K562 (cell line): ENCODE measurements around the gene BTNL8. TPM values are rescaled to one million over a fixed set of nuclear protein-coding genes. Genes with fewer than 3 reads are reported as not detected.

Experiments
- ATAC-seq: fragments of 200-7000 bp; cut with Tn5 transposase; 3 replicates; pipeline ENCODE4 v1.9.1; 2020; ENCODE audit warnings: moderate library complexity
- BruUV-seq: library from RNA; stranded (reverse); fragments of 400-500 nt; replicated peaks from 2 replicates; lab custom pipeline; 2021; lab: Mats Ljungman, UMichigan
- CTCF ChIA-PET: fragments of 300-600 bp; formaldehyde crosslinking; extraction: SDS; loops from one replicate; lab custom pipeline; 2021; ENCODE audit warnings: low intra/inter-chr PET ratio; lab: Yijun Ruan, JAX
- POLR2A ChIA-PET: fragments of 300-600, 350-650 bp; sonication (Branson Sonifier 250); formaldehyde crosslinking; extraction: SDS; loops from one replicate; lab custom pipeline; 2021; ENCODE audit warnings: antibody characterized with exemption, inconsistent platforms; lab: Yijun Ruan, JAX
- DNase-seq, 4 experiments: peaks; one replicate each; pipeline versions ENCODE4 v3.0.0 to v3.0.0-alpha.2; 2011 to 2018; ENCODE audit warnings: low spot score in 3 of 4, mixed read lengths in 3 of 4; ENCODE audit errors: extremely low read depth in 1 of 4
- FAIRE-seq: peaks from 2 replicates; lab custom pipeline; 2011; peaks lifted over from hg19 to GRCh38; lab: Jason Lieb, UNC
- H2AFZ ChIP-seq: 2 replicates; pipeline ENCODE4 v1.6.0; 2011; ENCODE audit warnings: low read depth, low read length, control low read depth, inconsistent platforms
- H3K27ac ChIP-seq: fragments of 200-600 bp; 3 replicates; pipeline ENCODE4 v1.8.0; 2011; ENCODE audit warnings: low read depth, mild to moderate bottlenecking, control low read depth, inconsistent platforms, low read length, moderate library complexity, mixed read lengths; ENCODE audit errors: extremely low read depth
- H3K27me3 ChIP-seq, 2 experiments: fragments of 300-600 bp in 1 of 2; 2 replicates in 1 of 2; 3 replicates in 1 of 2; pipeline versions ENCODE4 v1.6.0 to v1.8.0; 2011; ENCODE audit warnings: inconsistent platforms in 2 of 2, low read length in 2 of 2, mild to moderate bottlenecking in 1 of 2, mixed read lengths in 1 of 2, moderate library complexity in 1 of 2; ENCODE audit not compliant: control insufficient read depth in 2 of 2, insufficient read depth in 2 of 2
- H3K36me3 ChIP-seq: fragments of 300-600 bp; 3 replicates; pipeline ENCODE4 v1.8.0; 2011; ENCODE audit warnings: mild to moderate bottlenecking, low read length, inconsistent platforms; ENCODE audit not compliant: control insufficient read depth, insufficient read depth
- H3K4me1 ChIP-seq, 2 experiments: fragments of 200-600 bp in 1 of 2; replicated peaks in 1 of 2; 2 replicates in 1 of 2; 3 replicates in 1 of 2; pipeline versions ENCODE4 v1.5.1 to v1.8.0; 2011; ENCODE audit warnings: inconsistent platforms in 2 of 2, low read length in 2 of 2, mild to moderate bottlenecking in 1 of 2, mixed read lengths in 1 of 2, moderate library complexity in 1 of 2; ENCODE audit not compliant: control insufficient read depth in 2 of 2, insufficient read depth in 2 of 2
- H3K4me2 ChIP-seq: 2 replicates; pipeline ENCODE4 v1.6.1; 2011; ENCODE audit warnings: low read length, control low read depth, inconsistent platforms, mixed read lengths; ENCODE audit not compliant: insufficient read depth
- H3K4me3 ChIP-seq: fragments of 200-600 bp; sonication (generic), shearing (Covaris generic); 2 replicates; pipeline ENCODE4 v1.5.1; 2016; ENCODE audit warnings: control low read depth, inconsistent platforms
- H3K79me2 ChIP-seq: fragments of 200-600 bp; 3 replicates; pipeline ENCODE4 v1.8.0; 2011; ENCODE audit warnings: low read length, inconsistent platforms; ENCODE audit not compliant: control insufficient read depth, insufficient read depth
- H3K9ac ChIP-seq, 2 experiments: 2 replicates each; pipeline versions ENCODE4 v1.6.0 to v1.6.1; 2011; ENCODE audit warnings: low read depth in 2 of 2, low read length in 2 of 2, control low read depth in 1 of 2, inconsistent platforms in 1 of 2, mild to moderate bottlenecking in 1 of 2, mixed read lengths in 1 of 2; ENCODE audit not compliant: insufficient read depth in 1 of 2
- H3K9me1 ChIP-seq: one replicate; pipeline ENCODE4 v1.6.0; 2011; ENCODE audit warnings: inconsistent platforms, mild to moderate bottlenecking, low read length, moderate library complexity; ENCODE audit not compliant: control insufficient read depth, insufficient read depth
- H3K9me3 ChIP-seq: replicated peaks from 2 replicates; pipeline ENCODE4 v1.5.1; 2011; ENCODE audit warnings: low read depth, low read length, inconsistent platforms; ENCODE audit not compliant: control insufficient read depth, insufficient read depth
- H4K20me1 ChIP-seq: replicated peaks from 2 replicates; pipeline ENCODE4 v1.6.1; 2011; ENCODE audit warnings: low read length, inconsistent platforms, mixed read lengths; ENCODE audit not compliant: control insufficient read depth, insufficient read depth
- BHLHE40 ChIP-seq: IDR thresholded peaks from 2 replicates; pipeline ENCODE4 v1.6.1; 2011; ENCODE audit warnings: low read length, improper control_type of control experiment
- CREB3 ChIP-seq: fragments of 450-650 bp; conservative IDR thresholded peaks from 2 replicates; pipeline ENCODE4 v1.6.1; 2016; ENCODE audit warnings: missing genetic modification characterization, low read depth, mild to moderate bottlenecking, missing compliant biosample characterization, moderate library complexity
- EHMT2 ChIP-seq: fragments of 450-650 bp; IDR thresholded peaks from 2 replicates; pipeline ENCODE4 v1.6.1; 2018; ENCODE audit warnings: antibody characterized with exemption
- HMGN3 ChIP-seq: IDR thresholded peaks from 2 replicates; pipeline ENCODE4 v1.6.1; 2011; ENCODE audit warnings: borderline replicate concordance, low read depth, mild to moderate bottlenecking, mixed read lengths, low read length; ENCODE audit not compliant: insufficient read length; ENCODE audit errors: extremely low read depth
- IRF9 ChIP-seq: fragments of 450-650 bp; IDR thresholded peaks from 2 replicates; pipeline ENCODE4 v1.6.1; 2016; ENCODE audit warnings: missing biosample characterization, missing genetic modification characterization
- NKRF ChIP-seq: fragments of 450-650 bp; IDR thresholded peaks from 2 replicates; pipeline ENCODE4 v1.6.1; 2016; ENCODE audit warnings: borderline replicate concordance
- TRIM28 ChIP-seq: fragments of 450-650 bp; IDR thresholded peaks from 2 replicates; pipeline ENCODE4 v1.6.1; 2017
- U2AF2 ChIP-seq: fragments of 200-400 bp; formaldehyde crosslinking; optimal IDR thresholded peaks from 2 replicates; pipeline ENCODE3; 2017; ENCODE audit warnings: low read depth, mild to moderate bottlenecking, low read length
- ZBTB1 ChIP-seq: sonication (generic); formaldehyde crosslinking; IDR thresholded peaks from 2 replicates; pipeline ENCODE4 v1.8.1; 2023; ENCODE audit warnings: missing genetic modification reagents, low read depth, mild to moderate bottlenecking, borderline replicate concordance
- ZFX ChIP-seq: sonication (generic); formaldehyde crosslinking; IDR thresholded peaks from 2 replicates; pipeline ENCODE4 v1.8.0; 2022; ENCODE audit warnings: mild to moderate bottlenecking, missing genetic modification reagents, moderate library complexity
- ZHX1 ChIP-seq: fragments of 150-350 bp; conservative IDR thresholded peaks from 2 replicates; pipeline ENCODE4 v1.6.1; 2014; ENCODE audit warnings: low read length
- ZNF12 ChIP-seq: sonication (generic); formaldehyde crosslinking; IDR thresholded peaks from 2 replicates; pipeline ENCODE4 v1.4.0; 2020; ENCODE audit warnings: mild to moderate bottlenecking, missing genetic modification reagents
- ZNF780A ChIP-seq: fragments of 250-450 bp; sonication (Bioruptor Pico); IDR thresholded peaks from 2 replicates; pipeline ENCODE4 v1.5.0; 2021; ENCODE audit warnings: mild to moderate bottlenecking
- ZNF830 ChIP-seq: fragments of 250-450 bp; sonication (Bioruptor Pico); IDR thresholded peaks from 2 replicates; pipeline ENCODE4 v1.5.0; 2021; ENCODE audit warnings: mild to moderate bottlenecking
- WGBS: fragments of 100-300 bp; shearing (Covaris generic); methylation state at CpG from one replicate; pipeline ENCODE4 v1.1.6; 2016; ENCODE audit warnings: low coverage, mixed read lengths; ENCODE audit not compliant: insufficient coverage; ENCODE audit errors: missing lambda C conversion rate; 5-methylcytosine and 5-hydroxymethylcytosine counted together
- in situ Hi-C: fragments of 300-500 bp; cut with MboI; formaldehyde crosslinking; loops from 4 replicates; pipeline ENCODE4 v1.15.0; 2018; ENCODE audit warnings: inconsistent platforms, mixed read lengths
- intact Hi-C: fragments of 100-400 bp; cut with micrococcal nuclease; formaldehyde crosslinking; loops from 2 replicates; pipeline ENCODE4 v1.14.2; 2022
- polyA plus RNA-seq, 8 experiments: library from polyadenylated mRNA; depleted of rRNA in 4 of 8; stranded (reverse) in 5 of 8; unstranded in 3 of 8; fragments of >200 nt; fragmentation: Nextera tagmentation in 2 of 8; fragmentation: Illumina TruSeq in 1 of 8; extraction: Ambion mirVana in 2 of 8; extraction: Trizol in 1 of 8; gene quantifications; 2 replicates each; pipeline versions ENCODE4 v1.2.1 to v1.2.3, GENCODE V29; 2011 to 2014; ENCODE audit warnings: inconsistent platforms in 1 of 8, missing spikeins in 1 of 8
- total RNA-seq, 7 experiments: library from RNA; depleted of rRNA in 6 of 7; stranded (reverse); fragments of >200 nt in 6 of 7; fragmentation: Illumina TruSeq in 2 of 7; extraction: Trizol in 2 of 7; gene quantifications; 2 replicates each; pipeline versions ENCODE4 v1.2.1 to v1.2.3, GENCODE V29; 2011 to 2021; ENCODE audit warnings: low replicate concordance in 1 of 7

Gene BTNL8
- total and polyA plus RNA-seq, 9 of the 15 experiments (the other 6 are each of a cell fraction or from before 2014, with no cell fraction given), result 0.04 to 0.18 (median 0.07) TPM; not detected in 6

- Histone ChIP-seq H4K20me1 (no peaks in the 10 kb centered on the region), H3K27ac (peak overlapping the region; percentile 90), H3K9me3 (no peaks in the 10 kb centered on the region), H2AFZ (peak overlapping the region; percentile 100), H3K79me2 (no peaks in the 10 kb centered on the region), H3K36me3 (no peaks in the 10 kb centered on the region), H3K4me2 (peak overlapping the region; percentile 84), H3K4me3 (no peak overlapping the region; the same call in 1 of the 2 replicates), H3K9ac (peak overlapping the region; percentile 53 to 67; a peak in 3 of 4 replicates), H3K9me1 (no peaks in the 10 kb centered on the region), H3K27me3 (no peaks in the 10 kb centered on the region), H3K4me1 (peaks cover 18 to 31% of the 10 kb centered on the region in 2 experiments)
- 5% methylated on average over 13 of the region's 13 CpGs for WGBS
- DNase-seq (peak; percentile 71 to 88 (median 74)), FAIRE-seq (peak; percentile 98), ATAC-seq (peak; percentile 90)
- intact Hi-C loops, result loop anchor here (2.0 kb wide), 1 partner anchor 171 kb away; no protein-coding TSS in a partner anchor
- POLR2A ChIA-PET, result interaction anchor here (0.6 to 1.8 kb wide), 4 partner anchors 10 to 242 kb away, joined by 3 to 6 read pairs (median 6); partner anchors contain the start of gene ZFP62
- CTCF ChIA-PET, result no interaction called here
- BruUV-seq, result TSS peak; percentile 66
- in situ Hi-C loops, result no loop called here
- TF ChIP-seq ZBTB1 (peak; percentile 42; the same call in 1 of the 2 replicates), ZFX (CRISPR knock-in tag) (peak; percentile 59), ZNF12 (0 out of 2 replicates have a peak, but pooled peaks have one; percentile 29), ZHX1 (no peak), U2AF2 (no peak), ZNF780A (CRISPR knock-in tag) (no peak), BHLHE40 (no peak), ZNF830 (CRISPR knock-in tag) (no peak), EHMT2 (peak; percentile 49), TRIM28 (peak; percentile 97), NKRF (no peak; the same call in 1 of the 2 replicates), HMGN3 (no peak), IRF9 (tag) (no peak), CREB3 (0 out of 2 replicates have a peak, but pooled peaks have one; percentile 33)
Observed at GRCh38 chr5:180873615-180874520, 25.1 kb upstream of the BTNL8 start.
